AG08396 (cell line): ENCODE results near the gene NALF2.

ENCODE experiments used
- DNase-seq: peaks from one replicate; pipeline ENCODE4 v3.0.0; 2012; ENCODE audit warnings: low spot score, mixed read lengths

The NALF2 gene

GRCh38 chrX:69503782-69504625 is at the start of gene NALF2:
NALF2 (plus strand) TSS chrX:69504326; CDS start chrX:69505283, 957 bp downstream.
- peak; percentile 46 for DNase-seq

- DNase-seq = no peak
These were observed 46.4 kb upstream of the NALF2 start for GRCh38 chrX:69457756-69458155.

- no peak for DNase-seq
These were observed 37.6 kb upstream of the NALF2 start for GRCh38 chrX:69466546-69466945.

- DNase-seq = no peak
These were observed 34.2 kb upstream of the NALF2 start for GRCh38 chrX:69469975-69470374.

GRCh38 chrX:69489625-69490024 is 14.5 kb upstream of the NALF2 start:
- no peak for DNase-seq

GRCh38 chrX:69493193-69493592 is 10.9 kb upstream of the NALF2 start:
- DNase-seq = no peak

GRCh38 chrX:69493766-69494165 is 10.4 kb upstream of the NALF2 start:
- no peak for DNase-seq

- DNase-seq = no peak
These were observed 7.9 kb upstream of the NALF2 start for GRCh38 chrX:69496183-69496582.

GRCh38 chrX:69501429-69501828 is 2.7 kb upstream of the NALF2 start:
- DNase-seq = peak; percentile 2

- no peak for DNase-seq
These were observed 821 bp upstream of the NALF2 start for GRCh38 chrX:69503228-69503781.

GRCh38 chrX:69504626-69505612 is 793 bp downstream of the NALF2 start:
- no peak for DNase-seq

- DNase-seq = no peak
These were observed 1.9 kb downstream of the NALF2 start for GRCh38 chrX:69505772-69506616.

GRCh38 chrX:69506617-69507499 is 2.7 kb downstream of the NALF2 start:
- no peak for DNase-seq

GRCh38 chrX:69507500-69507789 is 3.3 kb downstream of the NALF2 start:
- DNase-seq = no peak

- DNase-seq = no peak
These were observed 4.5 kb downstream of the NALF2 start for GRCh38 chrX:69508610-69509009.

- no peak for DNase-seq
These were observed 6.1 kb downstream of the NALF2 start for GRCh38 chrX:69510137-69510715.

- DNase-seq = no peak
These were observed 6.9 kb downstream of the NALF2 start for GRCh38 chrX:69510914-69511513.

- DNase-seq = no peak
These were observed 17.9 kb downstream of the NALF2 start for GRCh38 chrX:69522052-69522451.

GRCh38 chrX:69523314-69523713 is 19.2 kb downstream of the NALF2 start:
- no peak for DNase-seq

GRCh38 chrX:69524781-69525363 is 20.7 kb downstream of the NALF2 start:
- DNase-seq = no peak
